Pons (tissue), 1 donor: Measurements from ENCODE around the gene ARMH4.

Experiments
- DNase-seq: peaks from one replicate; pipeline ENCODE4 v3.0.0-alpha.2; 2016; ENCODE audit warnings: low spot score

ARMH4 gene

DNA sequence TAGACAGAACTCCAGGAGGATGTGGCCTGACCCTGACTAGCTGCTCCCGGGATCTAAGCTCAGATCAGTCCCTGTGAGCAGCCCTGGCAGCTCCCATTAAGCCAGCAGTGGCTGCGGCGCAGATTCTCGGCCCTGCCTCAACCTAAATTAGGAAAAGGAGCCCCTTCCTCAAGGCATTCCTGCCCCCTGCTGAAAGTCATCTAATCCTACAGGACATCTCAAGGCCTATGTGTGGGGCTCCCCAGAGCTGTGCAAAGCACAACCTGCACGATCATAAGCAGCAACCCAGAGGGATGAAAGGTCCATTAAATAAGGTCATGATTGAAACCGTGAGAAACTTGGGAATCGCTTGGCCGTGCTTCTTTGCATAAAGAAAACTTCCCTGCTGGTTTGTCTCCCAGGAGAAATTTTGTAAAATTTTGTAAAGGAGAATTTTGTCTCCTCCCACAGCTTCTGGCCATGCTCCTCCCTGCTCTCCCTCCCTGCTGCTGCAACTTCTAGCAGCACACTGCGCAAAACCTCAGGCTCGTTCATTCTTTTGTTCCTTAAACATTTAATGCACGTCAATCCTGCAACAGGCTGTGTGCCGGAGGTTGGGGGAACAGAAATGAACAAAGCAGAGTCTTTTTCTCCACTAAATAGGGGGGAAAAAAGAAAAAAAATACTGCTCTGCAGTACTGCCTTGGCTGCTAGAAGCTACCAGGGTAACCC lies 189.5 kb downstream of the ARMH4 start:
- DNase-seq, result no peak

DNA sequence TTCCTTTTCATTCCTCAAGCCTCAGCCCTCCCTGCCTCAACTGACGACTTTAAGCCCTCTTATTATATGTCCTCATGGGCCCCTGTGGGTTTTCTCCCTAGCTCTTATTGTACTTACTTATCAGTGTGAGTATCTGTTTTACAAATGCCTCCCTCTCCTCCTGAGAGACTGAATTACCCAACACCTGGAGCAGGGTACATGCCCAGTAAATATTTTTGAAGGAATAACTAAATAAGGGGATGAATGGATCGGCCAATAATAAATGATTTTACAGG lies 190.3 kb downstream of the ARMH4 start:
- no peak for DNase-seq

DNA sequence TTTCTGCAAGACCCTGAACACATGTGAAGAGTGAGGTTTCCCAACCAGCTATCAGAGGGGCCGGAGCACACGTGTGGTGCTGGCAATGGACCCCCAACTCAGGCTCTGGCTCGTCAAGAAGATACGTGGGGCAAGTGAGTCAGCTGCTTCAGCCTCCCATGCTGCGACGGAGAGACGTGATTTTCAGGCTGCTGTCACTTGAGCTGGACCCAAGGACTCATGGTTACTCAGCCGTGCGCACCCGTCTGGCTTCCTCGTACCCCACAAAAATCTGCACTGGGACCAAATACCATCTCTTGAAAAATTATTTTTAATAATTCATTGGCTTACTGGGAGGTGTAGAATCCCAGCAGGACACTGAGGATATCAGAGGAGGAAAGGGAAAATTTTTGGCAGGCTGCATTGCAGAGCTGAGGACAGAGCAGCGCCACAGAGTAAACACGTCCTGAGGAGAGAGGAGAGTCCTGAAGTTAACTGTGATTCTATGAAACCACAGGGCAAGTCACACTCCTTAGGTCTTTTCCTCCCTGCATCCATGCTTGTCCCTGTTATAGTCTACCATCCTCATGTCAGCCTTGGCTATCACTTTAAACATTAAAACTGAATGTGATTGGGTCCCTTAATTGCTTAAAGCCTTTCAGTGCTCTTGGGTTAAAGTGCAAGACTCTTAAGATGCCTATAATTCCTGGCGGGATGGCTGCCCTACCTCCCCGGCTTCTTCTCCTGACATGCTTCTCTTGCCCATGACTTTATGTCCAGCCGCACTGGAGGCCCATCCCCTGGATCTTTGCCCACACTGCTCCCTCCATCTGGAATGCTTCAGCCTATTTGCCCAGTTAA lies 190.8 kb downstream of the ARMH4 start:
- DNase-seq, result no peak

DNA sequence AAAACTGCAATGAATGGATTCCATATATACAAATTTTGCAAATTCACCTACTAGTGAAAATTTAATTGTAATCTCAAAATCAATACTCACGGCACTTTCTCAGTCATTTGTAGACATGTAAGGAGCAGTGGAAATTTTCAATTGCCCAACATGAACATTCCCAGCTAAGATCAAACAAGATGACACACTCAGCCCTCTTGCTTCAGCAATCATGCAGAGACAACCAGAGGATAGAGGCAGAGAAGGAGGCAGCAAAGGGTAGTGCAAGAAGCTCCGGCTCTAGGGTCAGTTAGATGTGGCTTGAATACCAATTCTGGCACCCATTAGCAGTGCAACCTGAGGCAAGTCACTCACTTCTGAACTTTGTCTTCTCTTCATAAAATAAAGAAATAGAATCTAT lies 194.6 kb downstream of the ARMH4 start:
- DNase-seq, result no peak
